Liver (tissue), 9 donors: ENCODE data around the gene HNF4A. TPM values are rescaled to one million over a fixed set of nuclear protein-coding genes. Genes with fewer than 3 reads are reported as not detected.
A peak's percentile ranks its signal among the peaks of the same experiment; 100 is the strongest.

ENCODE experiments used
- DNase-seq: peaks from one replicate; pipeline ENCODE4 v3.0.0-alpha.2; 2017; ENCODE audit warnings: low spot score
- H3K27ac ChIP-seq, 2 donors: one replicate each; pipeline ENCODE4 v1.7.0; 2013; ENCODE audit warnings: inconsistent platforms in 2 of 2, low read length in 2 of 2, control low read depth in 1 of 2, low read depth in 1 of 2, mild to moderate bottlenecking in 1 of 2
- H3K27me3 ChIP-seq, 4 donors: one replicate each; pipeline versions ENCODE4 v1.6.1 to v1.7.0; 2013; ENCODE audit warnings: low read length in 3 of 4, inconsistent platforms in 1 of 4, mild to moderate bottlenecking in 1 of 4, moderate library complexity in 1 of 4; ENCODE audit not compliant: control insufficient read depth in 4 of 4, insufficient read depth in 4 of 4
- H3K36me3 ChIP-seq, 4 donors: one replicate each; pipeline versions ENCODE4 v1.6.1 to v1.7.0; 2013; ENCODE audit warnings: low read length in 3 of 4, mild to moderate bottlenecking in 3 of 4, low read depth in 1 of 4, moderate library complexity in 1 of 4; ENCODE audit not compliant: control insufficient read depth in 4 of 4, insufficient read depth in 3 of 4
- H3K4me1 ChIP-seq, 4 donors: one replicate each; pipeline versions ENCODE4 v1.6.1 to v1.7.0; 2013; ENCODE audit warnings: low read length in 3 of 4, mild to moderate bottlenecking in 3 of 4, moderate library complexity in 1 of 4; ENCODE audit not compliant: control insufficient read depth in 4 of 4, insufficient read depth in 4 of 4
- H3K4me3 ChIP-seq, 3 donors: one replicate each; pipeline versions ENCODE4 v1.6.1 to v1.7.0; 2013; ENCODE audit warnings: low read length in 3 of 3, control low read depth in 1 of 3, low read depth in 1 of 3, mild to moderate bottlenecking in 1 of 3
- H3K9ac ChIP-seq, 2 donors: one replicate each; pipeline ENCODE4 v1.7.0; 2013; ENCODE audit warnings: low read length in 2 of 2, mild to moderate bottlenecking in 2 of 2, moderate library complexity in 2 of 2, control low read depth in 1 of 2, low read depth in 1 of 2
- H3K9me3 ChIP-seq, 4 donors: one replicate each; pipeline versions ENCODE4 v1.6.1 to v1.7.0; 2013; ENCODE audit warnings: low read length in 3 of 4; ENCODE audit not compliant: control insufficient read depth in 4 of 4
- ATF3 ChIP-seq: IDR thresholded peaks from 2 replicates; pipeline ENCODE4 v1.6.1; 2016; ENCODE audit warnings: antibody characterized with exemption
- CTCF ChIP-seq: fragments of 150-350 bp; IDR thresholded peaks from 2 replicates; pipeline ENCODE4 v1.5.1; 2017; ENCODE audit warnings: improper control_type of control experiment, low read depth, low read length; ENCODE audit not compliant: missing input control
- EGR1 ChIP-seq, 2 donors: IDR thresholded peaks; 2 replicates each; pipeline ENCODE4 v1.6.1; 2016 to 2018; ENCODE audit warnings: antibody characterized with exemption in 2 of 2, low read depth in 2 of 2
- FOXA1 ChIP-seq: IDR thresholded peaks from 2 replicates; pipeline ENCODE4 v1.6.1; 2016; ENCODE audit warnings: antibody characterized with exemption
- GABPA ChIP-seq, 2 donors: IDR thresholded peaks in 1 of 2; conservative IDR thresholded peaks in 1 of 2; 2 replicates each; pipeline ENCODE4 v1.6.1; 2016; ENCODE audit warnings: antibody characterized with exemption in 2 of 2, mild to moderate bottlenecking in 1 of 2, moderate library complexity in 1 of 2
- HNF4A ChIP-seq, 2 donors: conservative IDR thresholded peaks; 2 replicates each; pipeline ENCODE4 v1.6.1; 2016; ENCODE audit warnings: antibody characterized with exemption in 2 of 2, mild to moderate bottlenecking in 2 of 2
- HNF4G ChIP-seq: IDR thresholded peaks from 2 replicates; pipeline ENCODE4 v1.6.1; 2016; ENCODE audit warnings: antibody characterized with exemption
- JUND ChIP-seq, 2 donors: IDR thresholded peaks; 2 replicates each; pipeline ENCODE4 v1.6.1; 2016; ENCODE audit warnings: antibody characterized with exemption in 2 of 2
- MAX ChIP-seq: IDR thresholded peaks from 2 replicates; pipeline ENCODE4 v1.6.1; 2016; ENCODE audit warnings: antibody characterized with exemption
- NR2F2 ChIP-seq: IDR thresholded peaks from 2 replicates; pipeline ENCODE4 v1.6.1; 2016; ENCODE audit warnings: antibody characterized with exemption
- REST ChIP-seq: IDR thresholded peaks from 2 replicates; pipeline ENCODE4 v1.6.1; 2016; ENCODE audit warnings: antibody characterized with exemption, mild to moderate bottlenecking
- SP1 ChIP-seq: IDR thresholded peaks from 2 replicates; pipeline ENCODE4 v1.6.1; 2018; ENCODE audit warnings: antibody characterized with exemption, mild to moderate bottlenecking
- TAF1 ChIP-seq: conservative IDR thresholded peaks from 2 replicates; pipeline ENCODE4 v1.6.1; 2016; ENCODE audit warnings: antibody characterized with exemption, mild to moderate bottlenecking
- WGBS: extraction: QIAGEN DNeasy Blood & Tissue Kit; methylation state at CpG from one replicate; pipeline ENCODE4 v1.1.7; 2013; 5-methylcytosine and 5-hydroxymethylcytosine counted together
- polyA plus RNA-seq, 2 donors: library from polyadenylated mRNA; stranded (reverse) in 1 of 2; unstranded in 1 of 2; fragments of 200-250 nt in 1 of 2; fragments of >200 nt in 1 of 2; fragmentation: Nextera tagmentation in 1 of 2; extraction: Ambion mirVana in 1 of 2; gene quantifications; one replicate each; pipeline versions ENCODE4 v1.2.1 to v1.2.3, GENCODE V29; 2013 to 2015
- total RNA-seq, 2 donors: library from RNA; depleted of rRNA; stranded (reverse); fragments of >200 nt; gene quantifications; one replicate each; pipeline ENCODE4 v1.2.3, GENCODE V29; 2014
- donor health status: healthy.
- donor health status: healthy.
- donor health status: healthy.
- donor health status: healthy.
- donor health status: healthy.

HNF4A gene
- total and polyA plus RNA-seq, 4 donors = 51.7 to 171 (median 86.0) TPM

- no peak for TF ChIP-seq MAX
- TF ChIP-seq SP1 = no peak
- TF ChIP-seq EGR1 (IDR thresholded peaks at IDR 0.05; ENCODE audit: low read depth in 2 of 2) = no peak
- no peak for TF ChIP-seq HNF4G
- no peak for TF ChIP-seq GABPA (IDR thresholded peaks at IDR 0.05 in 1 of 2, conservative IDR thresholded peaks at IDR 0.05 in 1 of 2)
- no peak for TF ChIP-seq NR2F2
- TF ChIP-seq FOXA1 = no peak
Measured at GRCh38 chr20:44398335-44398734, 42.8 kb downstream of the HNF4A start (continued).

- no peaks in the 10 kb centered on the region for H3K9me3 ChIP-seq
- no peak for DNase-seq
- H3K4me1 ChIP-seq = peaks cover 5 to 63% (median 39%) of the 10 kb centered on the region in 4 donors
- H3K27ac ChIP-seq = peak overlapping the region; percentile 71 to 95
- TF ChIP-seq HNF4G (no peak), ATF3 (no peak)
- no peak overlapping the region for H3K4me3 ChIP-seq
- WGBS = 81% methylated on average over 3 of the region's 3 CpGs
- H3K9ac ChIP-seq = no peak overlapping the region
- peaks cover 0 to 3% (median 1%) of the 10 kb centered on the region in 4 donors for H3K36me3 ChIP-seq
- no peaks in the 10 kb centered on the region for H3K27me3 ChIP-seq
Measured at GRCh38 chr20:44399446-44399845, 43.9 kb downstream of the HNF4A start.

- Histone ChIP-seq H3K27me3 (no peaks in the 10 kb centered on the region), H3K36me3 (peaks cover 0 to 3% (median 1%) of the 10 kb centered on the region in 4 donors), H3K27ac (peak overlapping the region; percentile 71 to 95), H3K9me3 (no peaks in the 10 kb centered on the region), H3K4me1 (peaks cover 7 to 64% (median 45%) of the 10 kb centered on the region in 4 donors), H3K9ac (peak overlapping the region in 1 of 2 donors; percentile 23), H3K4me3 (peak overlapping the region in 1 of 3 donors; percentile 74)
- TF ChIP-seq TAF1 = no peak
- no peak for TF ChIP-seq JUND (IDR thresholded peaks at IDR 0.05)
- no peak for TF ChIP-seq SP1
- no peak for TF ChIP-seq NR2F2
- no peak for TF ChIP-seq HNF4A (conservative IDR thresholded peaks at IDR 0.05)
- TF ChIP-seq REST = no peak
- no peak for TF ChIP-seq ATF3
- no peak for TF ChIP-seq CTCF
- TF ChIP-seq HNF4G = no peak
- DNase-seq = no peak
- WGBS = 55% methylated on average over 5 of the region's 5 CpGs
Measured at GRCh38 chr20:44400671-44400969, 45.1 kb downstream of the HNF4A start.
